ENCODE data around the gene TPBGL. TPM values are rescaled to one million over a fixed set of nuclear protein-coding genes. Genes with fewer than 3 reads are reported as not detected.

The TPBGL gene
- polyA plus RNA-seq, 3 donors, result not detected

- Mint-ChIP-seq H3K4me1 (peaks cover 17% of the 10 kb centered on the region), H3K36me3 (peaks cover 76 to 95% of the 10 kb centered on the region in 2 donors), H3K4me3 (no peak overlapping the region), H3K27ac (peak overlapping the region in 2 of 7 donors; percentile 47 to 66), H3K27me3 (ENCODE audit: low read depth in 3 of 3) (peaks cover 0 to 2% (median 0%) of the 10 kb centered on the region in 3 donors), H3K9me3 (peaks cover 0 to 2% (median 0%) of the 10 kb centered on the region in 7 donors)
- DNase-seq, result no peak
- Histone ChIP-seq H3K4me3 (replicated peaks in 1 of 3; ENCODE audit: low read depth in 2 of 3, low read length in 3 of 3) (no peak overlapping the region), H3K9ac (ENCODE audit: insufficient read depth, low read length, poor library complexity, severe bottlenecking) (no peak overlapping the region), H3K4me2 (replicated peaks; ENCODE audit: extremely low read depth, low read length, poor library complexity, severe bottlenecking) (no peak overlapping the region), H3K9me3 (replicated peaks in 1 of 2; ENCODE audit: control insufficient read depth in 1 of 2, insufficient read depth in 1 of 2, low read length in 2 of 2) (no peaks in the 10 kb centered on the region), H3K27ac (ENCODE audit: low read depth in 1 of 2, low read length in 2 of 2) (peak overlapping the region in 1 of 2 donors; percentile 65), H2AFZ (ENCODE audit: insufficient read depth, low read depth, low read length, poor library complexity, severe bottlenecking) (no peak overlapping the region), H3K36me3 (replicated peaks in 1 of 2; ENCODE audit: control insufficient read depth in 1 of 2, insufficient read depth in 2 of 2, low read length in 2 of 2) (peaks cover 98 to 100% of the 10 kb centered on the region in 2 donors), H3K79me2 (ENCODE audit: insufficient read depth, low read length) (peaks cover 10% of the 10 kb centered on the region), H3K27me3 (ENCODE audit: control insufficient read depth in 2 of 2, insufficient read depth in 2 of 2, low read length in 2 of 2) (no peaks in the 10 kb centered on the region), H3K4me1 (ENCODE audit: control insufficient read depth in 1 of 2, insufficient read depth in 2 of 2, low read length in 2 of 2) (peaks cover 7 to 9% of the 10 kb centered on the region in 2 donors), H4K20me1 (ENCODE audit: insufficient read depth, low read length) (peaks cover 100% of the 10 kb centered on the region)
- TF ChIP-seq CTCF (IDR thresholded peaks at IDR 0.05), result no peak
- intact Hi-C loops (cut with micrococcal nuclease), result loop anchor here in 1 of 2 donors (2.0 kb wide), 1 partner anchor 103 kb away; no protein-coding TSS in a partner anchor
- 93% methylated on average over 4 of the region's 10 CpGs for WGBS (ENCODE audit: insufficient coverage)
Measured at GRCh38 chr11:75281469-75282095, 41.0 kb downstream of the TPBGL start.

- Histone ChIP-seq H3K79me2 (ENCODE audit: insufficient read depth, low read length) (peaks cover 14% of the 10 kb centered on the region), H3K36me3 (replicated peaks in 1 of 2; ENCODE audit: control insufficient read depth in 1 of 2, insufficient read depth in 2 of 2, low read length in 2 of 2) (peaks cover 95 to 100% of the 10 kb centered on the region in 2 donors), H3K4me2 (replicated peaks; ENCODE audit: extremely low read depth, low read length, poor library complexity, severe bottlenecking) (no peak overlapping the region), H3K4me3 (replicated peaks in 1 of 3; ENCODE audit: low read depth in 2 of 3, low read length in 3 of 3) (no peak overlapping the region), H3K9ac (ENCODE audit: insufficient read depth, low read length, poor library complexity, severe bottlenecking) (no peak overlapping the region), H3K9me3 (replicated peaks in 1 of 2; ENCODE audit: control insufficient read depth in 1 of 2, insufficient read depth in 1 of 2, low read length in 2 of 2) (no peaks in the 10 kb centered on the region), H2AFZ (ENCODE audit: insufficient read depth, low read depth, low read length, poor library complexity, severe bottlenecking) (no peak overlapping the region), H3K4me1 (ENCODE audit: control insufficient read depth in 1 of 2, insufficient read depth in 2 of 2, low read length in 2 of 2) (no peaks in the 10 kb centered on the region), H4K20me1 (ENCODE audit: insufficient read depth, low read length) (peaks cover 100% of the 10 kb centered on the region), H3K27ac (ENCODE audit: low read depth in 1 of 2, low read length in 2 of 2) (peak overlapping the region in 1 of 2 donors; percentile 27), H3K27me3 (ENCODE audit: control insufficient read depth in 2 of 2, insufficient read depth in 2 of 2, low read length in 2 of 2) (no peaks in the 10 kb centered on the region)
- intact Hi-C loops (cut with micrococcal nuclease), result no loop called here
- H3K4me3 Mint-ChIP-seq, result no peak overlapping the region
- H3K36me3 Mint-ChIP-seq, result peaks cover 74 to 95% of the 10 kb centered on the region in 2 donors
- H3K4me1 Mint-ChIP-seq, result peaks cover 5% of the 10 kb centered on the region
- peaks cover 0 to 2% (median 0%) of the 10 kb centered on the region in 7 donors for H3K9me3 Mint-ChIP-seq
- no peak for TF ChIP-seq CTCF (IDR thresholded peaks at IDR 0.05)
- DNase-seq, result no peak
- H3K27ac Mint-ChIP-seq, result no peak overlapping the region
- peaks cover 0 to 2% (median 0%) of the 10 kb centered on the region in 3 donors for H3K27me3 Mint-ChIP-seq (ENCODE audit: low read depth in 3 of 3)
- WGBS (ENCODE audit: insufficient coverage), result 98% methylated on average over 10 of the region's 16 CpGs
Measured at GRCh38 chr11:75283391-75283931, 42.9 kb downstream of the TPBGL start.

Data from CD14-positive monocyte (primary cell).